GM21825 (cell line): ENCODE results near the gene NMUR2.

Experiments used
- ATAC-seq: cut with Tn5 transposase; IDR thresholded peaks from one replicate; pipeline ENCODE4 v1.9.1; 2021; ENCODE audit warnings: mild to moderate bottlenecking, moderate library complexity; ENCODE audit not compliant: unreplicated experiment

The NMUR2 gene

GRCh38 chr5:152405145-152405544 lies at the start of gene NMUR2:
Gene NMUR2 (minus strand): TSS chr5:152405279. CDS start chr5:152405113, 166 bp downstream.
- ATAC-seq = no peak

GRCh38 chr5:152443935-152444334 lies 38.9 kb upstream of the NMUR2 start:
- no peak for ATAC-seq

GRCh38 chr5:152439791-152440190 lies 34.7 kb upstream of the NMUR2 start:
- ATAC-seq = no peak

- ATAC-seq = no peak
Measured at GRCh38 chr5:152437866-152438265, 32.8 kb upstream of the NMUR2 start.

GRCh38 chr5:152427721-152428120 lies 22.6 kb upstream of the NMUR2 start:
- no peak for ATAC-seq

- ATAC-seq = no peak
Measured at GRCh38 chr5:152425083-152425482, 20.0 kb upstream of the NMUR2 start.

GRCh38 chr5:152424501-152424900 lies 19.4 kb upstream of the NMUR2 start:
- ATAC-seq = no peak

- no peak for ATAC-seq
Measured at GRCh38 chr5:152422081-152422480, 17.0 kb upstream of the NMUR2 start.

- no peak for ATAC-seq
Measured at GRCh38 chr5:152412129-152412528, 7.0 kb upstream of the NMUR2 start.

GRCh38 chr5:152406082-152406481 lies 1.0 kb upstream of the NMUR2 start:
- ATAC-seq = no peak

GRCh38 chr5:152404494-152404893 lies 585 bp downstream of the NMUR2 start:
- no peak for ATAC-seq

GRCh38 chr5:152403046-152403445 lies 2.0 kb downstream of the NMUR2 start:
- ATAC-seq = no peak

GRCh38 chr5:152400846-152401245 lies 4.2 kb downstream of the NMUR2 start:
- no peak for ATAC-seq

GRCh38 chr5:152397581-152397980 lies 7.5 kb downstream of the NMUR2 start:
- ATAC-seq = peak; percentile 79

- no peak for ATAC-seq
Measured at GRCh38 chr5:152393441-152393840, 11.6 kb downstream of the NMUR2 start.

- ATAC-seq = no peak
Measured at GRCh38 chr5:152389208-152389849, 15.8 kb downstream of the NMUR2 start.

- ATAC-seq = no peak
Measured at GRCh38 chr5:152388610-152389009, 16.5 kb downstream of the NMUR2 start.

GRCh38 chr5:152380415-152381123 lies 24.5 kb downstream of the NMUR2 start:
- ATAC-seq = no peak

GRCh38 chr5:152379331-152379730 lies 25.7 kb downstream of the NMUR2 start:
- ATAC-seq = no peak

- ATAC-seq = no peak
Measured at GRCh38 chr5:152378730-152379129, 26.3 kb downstream of the NMUR2 start.

- no peak for ATAC-seq
Measured at GRCh38 chr5:152376886-152377285, 28.2 kb downstream of the NMUR2 start.

- ATAC-seq = no peak
Measured at GRCh38 chr5:152374711-152375275, 30.3 kb downstream of the NMUR2 start.
